Mesothelial cell of epicardium (in vitro differentiated cells): ENCODE results near the gene NTRK1. TPM values are rescaled to one million over a fixed set of nuclear protein-coding genes. Genes with fewer than 3 reads are reported as not detected.

ENCODE experiments used
- DNase-seq, 2 experiments: peaks; one replicate each; pipeline ENCODE4 v3.0.0; 2021; ENCODE audit warnings: low spot score in 2 of 2; ENCODE audit not compliant: unreplicated experiment in 2 of 2
- H3K27ac Mint-ChIP-seq: 2 replicates; pipeline ENCODE4 v1.8.0; 2021; ENCODE audit warnings: mixed read lengths
- H3K27me3 Mint-ChIP-seq: 2 replicates; pipeline ENCODE4 v1.8.0; 2021; ENCODE audit warnings: low read depth, mixed read lengths
- H3K36me3 Mint-ChIP-seq: 2 replicates; pipeline ENCODE4 v1.8.0; 2021; ENCODE audit warnings: mixed read lengths
- H3K4me1 Mint-ChIP-seq: 2 replicates; pipeline ENCODE4 v1.8.0; 2021; ENCODE audit warnings: mixed read lengths
- H3K4me3 Mint-ChIP-seq: 2 replicates; pipeline ENCODE4 v1.8.0; 2021; ENCODE audit warnings: mild to moderate bottlenecking, moderate library complexity, mixed read lengths
- H3K9me3 Mint-ChIP-seq: 2 replicates; pipeline ENCODE4 v1.8.0; 2021; ENCODE audit warnings: mixed read lengths
- CTCF ChIP-seq: fragments of 200-600 bp; sonication (generic); IDR thresholded peaks from one replicate; pipeline ENCODE4 v1.5.0; 2021; ENCODE audit warnings: antibody characterized with exemption; ENCODE audit not compliant: unreplicated experiment
- total RNA-seq: library from RNA; stranded (reverse); gene quantifications from 3 replicates; pipeline ENCODE4 v1.2.1, GENCODE V29; 2021

NTRK1 gene
- total RNA-seq = 1.2 to 1.3 TPM (median 1.3 TPM) in 3 replicates

GRCh38 chr1:156860628-156861423 is at the start of gene NTRK1:
Gene NTRK1, plus strand, starts transcription at chr1:156860865. Its CDS starts 70 bp downstream, at chr1:156860935.
- no peak within 1 kb of the TSS for H3K27ac Mint-ChIP-seq

GRCh38 chr1:156811168-156811567 is 49.5 kb upstream of the NTRK1 start:
- H3K4me3 Mint-ChIP-seq = no peak overlapping the region
- TF ChIP-seq CTCF = no peak
- H3K36me3 Mint-ChIP-seq = no peaks in the 10 kb centered on the region
- no peaks in the 10 kb centered on the region for H3K9me3 Mint-ChIP-seq
- DNase-seq = no peak
- H3K27ac Mint-ChIP-seq = no peak overlapping the region
- peaks cover 41% of the 10 kb centered on the region for H3K27me3 Mint-ChIP-seq
- H3K4me1 Mint-ChIP-seq = peaks cover 38% of the 10 kb centered on the region

More at GRCh38 chr1:156860628-156861423, at the start of gene NTRK1:
- no peak for DNase-seq
- no peaks in the 10 kb centered on the region for H3K9me3 Mint-ChIP-seq
- peak within 1 kb of the TSS; percentile 59 for H3K4me3 Mint-ChIP-seq
- no peaks in the 10 kb centered on the region for H3K36me3 Mint-ChIP-seq
- H3K27me3 Mint-ChIP-seq = peaks cover 65% of the 10 kb centered on the region
- peaks cover 45% of the 10 kb centered on the region for H3K4me1 Mint-ChIP-seq
- TF ChIP-seq CTCF = no peak

- Mint-ChIP-seq H3K4me3 (no peak overlapping the region), H3K27me3 (peaks cover 45% of the 10 kb centered on the region), H3K9me3 (no peaks in the 10 kb centered on the region), H3K27ac (no peak overlapping the region), H3K4me1 (peaks cover 34% of the 10 kb centered on the region), H3K36me3 (no peaks in the 10 kb centered on the region)
- DNase-seq = no peak
- TF ChIP-seq CTCF = no peak
Measured at GRCh38 chr1:156812293-156812990, 48.2 kb upstream of the NTRK1 start.

- no peak for TF ChIP-seq CTCF
- Mint-ChIP-seq H3K9me3 (no peaks in the 10 kb centered on the region), H3K4me1 (peaks cover 34% of the 10 kb centered on the region), H3K27me3 (peaks cover 41% of the 10 kb centered on the region), H3K4me3 (peak overlapping the region; percentile 64), H3K36me3 (no peaks in the 10 kb centered on the region), H3K27ac (no peak overlapping the region)
- DNase-seq = no peak
Measured at GRCh38 chr1:156813298-156813697, 47.4 kb upstream of the NTRK1 start.

- TF ChIP-seq CTCF = peak; percentile 44
- Mint-ChIP-seq H3K27me3 (peaks cover 41% of the 10 kb centered on the region), H3K9me3 (no peaks in the 10 kb centered on the region), H3K27ac (no peak overlapping the region), H3K4me1 (peaks cover 34% of the 10 kb centered on the region), H3K4me3 (peak overlapping the region; percentile 64), H3K36me3 (no peaks in the 10 kb centered on the region)
- DNase-seq = peak in 1 of 2 experiments; percentile 69
Measured at GRCh38 chr1:156813750-156814570, 46.7 kb upstream of the NTRK1 start.
